HS-27A (cell line): ENCODE measurements around the gene RPS6KA1.
"Not testable (repeated sequence)": the region's sequence is repeated elsewhere in the genome, so short reads cannot be mapped to it uniquely, and the experiment has no call there.

Experiments used
- DNase-seq: peaks from one replicate; pipeline ENCODE4 v3.0.0-alpha.2; 2012; ENCODE audit warnings: low read depth, missing footprints

RPS6KA1 gene

DNA sequence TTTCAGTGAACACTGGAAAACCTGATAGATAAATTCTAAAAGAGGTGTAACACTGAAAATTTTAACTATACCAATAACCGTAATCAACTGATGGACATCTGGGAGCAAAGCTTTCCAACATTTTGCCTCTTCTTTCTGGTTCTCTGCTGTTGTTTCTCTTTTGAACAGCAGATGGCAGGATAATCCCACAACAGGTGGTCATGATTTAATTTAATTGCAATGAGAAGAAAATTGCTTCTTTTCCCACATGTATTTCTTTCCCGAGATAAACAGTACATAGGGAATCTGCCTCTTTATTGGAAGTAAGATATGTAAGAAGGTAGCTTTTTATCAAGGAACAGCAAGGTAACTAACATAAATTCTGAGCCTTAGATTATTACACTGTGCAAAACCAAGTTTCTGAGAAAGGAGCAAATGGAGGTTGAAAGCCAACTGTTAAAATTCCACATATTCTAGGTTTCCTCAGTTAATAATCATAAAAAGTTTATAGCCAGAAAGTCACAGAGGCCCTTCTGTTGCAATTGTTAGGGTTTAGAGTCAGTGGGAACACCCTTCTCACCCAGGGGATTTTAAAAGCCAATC lies 72.9 kb downstream of the RPS6KA1 start:
- peak; percentile 51 for DNase-seq

DNA sequence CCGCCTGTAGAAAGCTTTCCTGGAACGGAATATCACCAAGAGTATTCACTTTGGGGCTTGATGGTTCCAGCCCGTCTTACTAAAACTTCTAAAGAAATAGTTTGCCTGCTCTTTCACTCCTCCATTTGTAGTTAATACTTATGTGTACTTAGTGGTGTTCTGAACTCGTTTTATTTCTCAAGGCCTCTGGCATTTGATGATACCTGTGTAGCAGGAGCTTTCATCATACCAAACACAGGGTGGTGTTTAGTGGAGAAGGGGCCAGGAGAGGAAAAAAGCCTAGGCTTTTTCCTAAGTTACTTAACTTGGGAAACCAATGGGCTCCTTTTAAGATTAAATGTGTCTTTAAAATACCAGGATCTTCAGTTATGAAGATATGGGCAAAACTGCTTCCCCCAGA lies 74.3 kb downstream of the RPS6KA1 start:
- DNase-seq, result no peak

DNA sequence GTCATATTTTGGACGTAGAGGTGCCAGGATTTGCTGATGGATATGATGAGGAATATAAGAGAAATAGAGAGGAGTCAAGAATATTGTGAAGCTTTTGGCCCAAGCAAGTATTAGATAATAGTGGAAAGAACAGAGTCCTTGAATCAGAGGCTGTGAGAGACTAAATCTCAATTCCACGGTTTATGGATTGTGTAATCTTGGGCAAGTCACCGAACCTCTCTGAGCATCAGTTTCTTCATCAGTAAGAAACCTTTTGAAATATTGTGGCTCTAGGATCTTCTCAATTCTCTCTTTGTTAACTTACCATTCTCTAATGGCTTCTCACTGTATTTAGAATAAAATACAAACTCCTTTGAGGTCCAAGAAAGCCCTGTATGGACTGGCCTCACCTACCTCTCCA lies 77.6 kb downstream of the RPS6KA1 start:
- no peak for DNase-seq

DNA sequence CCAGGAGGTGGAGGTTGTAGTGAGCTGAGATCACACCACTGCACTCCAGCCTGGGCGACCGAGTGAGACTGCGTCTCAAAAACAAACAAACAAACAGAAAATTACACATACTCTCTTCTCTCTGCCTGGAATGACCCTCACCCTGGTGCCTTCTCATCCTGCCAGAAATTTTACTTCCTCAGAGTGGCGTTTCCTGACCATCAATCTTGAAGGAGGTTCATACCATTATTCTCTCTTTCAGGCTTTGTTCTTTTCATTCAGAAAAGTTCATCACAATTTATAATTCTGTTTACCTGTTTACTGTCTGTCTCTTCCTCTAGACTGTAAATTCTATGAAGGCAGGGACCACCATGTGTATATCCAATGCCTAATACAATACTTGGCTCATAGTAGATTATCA lies 79.3 kb downstream of the RPS6KA1 start:
- DNase-seq, result no peak

DNA sequence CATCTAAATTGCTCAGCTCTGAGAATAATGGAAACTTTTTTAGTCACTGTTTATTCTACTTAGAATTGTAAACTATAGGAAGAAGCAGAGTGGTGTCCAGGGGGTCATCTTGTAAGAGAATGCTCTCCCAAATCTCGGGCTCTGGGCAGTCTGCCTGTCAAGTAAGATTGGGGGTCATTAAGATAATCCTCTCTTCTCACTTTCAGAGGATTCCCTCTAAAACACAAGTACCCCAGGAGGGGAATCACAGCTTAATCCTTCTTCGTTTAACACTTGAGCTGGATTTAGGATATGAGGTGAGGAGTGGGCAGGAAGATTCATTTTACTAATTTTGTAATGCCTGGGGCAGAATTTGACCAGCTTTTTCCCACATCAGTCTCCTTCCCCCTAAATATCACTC lies 81.2 kb downstream of the RPS6KA1 start:
- DNase-seq, result no peak

DNA sequence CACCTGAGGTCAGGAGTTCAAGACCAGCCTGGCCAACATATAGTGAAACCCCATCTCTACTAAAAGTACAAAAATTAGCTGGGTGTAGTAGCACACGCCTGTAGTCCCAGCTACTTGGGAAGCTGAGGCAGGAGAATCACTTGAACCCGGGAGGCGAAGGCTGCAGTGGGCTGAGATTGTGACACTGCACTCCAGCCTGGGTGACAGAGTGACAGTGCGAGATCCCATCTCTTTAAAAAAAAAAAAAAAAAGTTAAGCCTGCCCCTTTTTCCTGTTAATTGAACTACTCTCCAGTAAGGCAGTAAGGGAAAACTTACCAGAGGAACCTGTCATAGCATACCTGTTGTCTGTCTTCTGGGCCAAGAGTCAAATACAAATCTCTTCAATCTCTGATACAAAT lies 83.1 kb downstream of the RPS6KA1 start:
- not testable (repeated sequence) for DNase-seq

DNA sequence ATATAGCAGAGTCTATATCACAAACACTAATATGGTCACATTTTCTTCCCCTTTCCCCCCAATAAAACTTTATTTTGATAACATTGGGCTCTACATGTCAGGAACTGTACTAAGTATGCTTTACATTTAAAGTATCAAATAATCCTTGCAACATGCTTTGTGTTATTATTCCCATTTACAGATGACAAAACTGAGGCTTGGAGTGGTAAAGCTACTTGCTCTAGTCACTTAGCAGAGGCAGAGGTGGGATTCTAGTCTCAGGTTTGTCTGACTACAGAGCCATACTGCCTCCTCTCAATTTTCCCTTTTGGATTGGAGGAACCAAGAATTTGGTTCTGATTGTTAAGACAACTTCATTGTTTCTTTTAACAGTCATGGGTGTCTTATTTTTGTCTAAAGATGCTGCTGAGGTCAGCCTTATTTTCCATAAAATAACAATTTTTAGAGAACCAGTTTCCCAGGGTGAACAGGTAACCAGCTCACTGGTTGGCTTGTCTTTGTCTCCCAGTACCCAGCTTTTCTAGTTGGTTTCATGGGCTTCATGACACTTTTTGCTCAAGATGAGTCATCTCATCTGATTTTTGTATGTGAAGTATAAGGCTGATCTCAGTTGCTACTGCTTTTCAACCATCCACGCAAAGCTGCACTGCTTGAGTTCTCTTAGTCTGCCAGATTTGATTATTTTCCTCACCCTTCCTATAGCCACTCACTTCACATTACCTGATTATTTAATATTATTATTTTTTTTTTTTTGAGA lies 85.3 kb downstream of the RPS6KA1 start:
- DNase-seq, result no peak

DNA sequence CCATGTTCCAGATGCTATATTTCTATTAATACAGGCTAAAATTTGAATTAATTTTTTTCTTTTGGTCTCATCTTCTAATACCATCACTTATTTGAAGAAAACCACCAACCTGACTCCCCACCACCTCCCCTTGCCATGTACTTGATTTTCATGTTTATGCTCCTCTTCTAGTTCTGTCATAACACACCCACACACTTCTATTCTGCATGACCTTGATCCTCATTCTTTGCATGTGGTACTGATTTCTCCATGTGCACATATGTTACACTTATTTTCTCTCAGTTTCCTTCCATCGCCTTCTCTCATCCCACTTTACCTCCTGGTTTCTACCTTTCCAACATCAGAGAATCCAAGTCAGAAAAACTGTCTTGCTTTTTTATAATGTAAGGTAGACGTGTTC lies 87.3 kb downstream of the RPS6KA1 start:
- DNase-seq, result no peak

DNA sequence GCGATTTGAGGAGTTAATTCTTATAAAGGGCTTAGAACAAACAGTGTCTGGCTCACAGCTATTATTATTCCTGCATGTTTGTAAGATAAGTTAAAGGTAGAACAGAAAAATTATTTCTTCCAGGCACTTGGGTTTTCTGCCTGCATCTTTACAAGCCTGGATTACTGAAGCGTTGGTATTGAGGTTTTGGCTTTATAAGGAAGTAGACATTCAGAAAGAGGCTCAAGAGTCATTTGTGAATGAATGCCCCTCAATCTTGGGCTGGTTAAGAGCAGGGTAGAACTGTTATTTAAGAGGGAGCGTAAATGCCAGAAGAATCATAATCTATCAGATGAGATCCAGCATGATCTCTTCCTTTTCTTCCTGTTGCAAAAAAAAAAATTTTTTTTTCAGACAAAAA lies 89.0 kb downstream of the RPS6KA1 start:
- DNase-seq, result no peak
